ENCODE data around the gene STARD13.

STARD13 gene

DNA sequence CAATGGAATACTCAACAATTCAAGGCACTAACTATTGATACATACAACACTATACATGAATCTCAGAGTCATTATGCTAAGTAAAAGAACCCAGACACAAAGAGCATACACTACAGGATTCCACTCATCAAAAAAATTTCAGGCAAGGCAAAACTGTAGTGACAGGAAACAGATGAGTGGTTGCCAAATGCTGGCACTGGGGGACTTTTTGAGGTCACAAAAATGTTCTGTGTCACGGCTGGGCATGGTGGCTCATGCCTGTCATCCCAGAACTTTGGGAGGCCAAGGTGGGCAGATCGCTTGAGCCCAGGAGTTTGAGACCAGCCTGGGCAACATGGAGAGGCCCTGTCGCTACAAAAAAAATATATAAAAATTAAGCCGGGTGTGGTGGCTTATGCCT, 139.9 kb downstream of the STARD13 start:
- H3K4me3 ChIP-seq (ENCODE audit: low read length): no peak overlapping the region
- H3K27ac ChIP-seq (ENCODE audit: low read length): no peak overlapping the region
- no peak overlapping the region for H3K9ac ChIP-seq (ENCODE audit: low read length)
- H3K4me1 ChIP-seq (ENCODE audit: control insufficient read depth, low read depth, low read length): no peaks in the 10 kb centered on the region
- H3K9me3 ChIP-seq (ENCODE audit: control insufficient read depth, low read depth, low read length): no peaks in the 10 kb centered on the region
- H3K36me3 ChIP-seq (ENCODE audit: control insufficient read depth, low read depth, low read length): no peaks in the 10 kb centered on the region
- no peaks in the 10 kb centered on the region for H3K27me3 ChIP-seq (ENCODE audit: control insufficient read depth, insufficient read depth, low read length)

DNA sequence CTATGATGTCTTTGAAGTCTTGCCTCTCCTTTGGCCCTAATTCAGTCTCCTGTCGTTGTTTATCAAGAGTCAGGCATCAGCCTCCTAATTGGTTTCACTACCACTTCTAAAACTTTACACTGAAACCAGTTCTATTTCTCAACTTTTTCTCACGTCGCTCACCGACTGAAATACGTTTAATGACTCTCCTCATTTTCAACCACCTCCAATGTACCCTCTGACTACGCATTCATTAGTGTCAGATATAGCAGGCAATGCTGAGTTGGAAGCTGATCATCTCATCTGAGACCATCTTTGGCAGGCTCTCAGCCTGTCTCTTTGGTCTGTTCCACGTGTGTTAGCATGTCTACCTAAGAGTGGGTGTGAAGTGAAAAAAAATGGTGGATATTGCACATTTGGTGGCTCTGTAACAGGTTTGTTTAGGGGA, 141.2 kb downstream of the STARD13 start:
- Histone ChIP-seq H3K4me1 (ENCODE audit: control insufficient read depth, low read depth, low read length) (no peaks in the 10 kb centered on the region), H3K36me3 (ENCODE audit: control insufficient read depth, low read depth, low read length) (no peaks in the 10 kb centered on the region), H3K9ac (ENCODE audit: low read length) (no peak overlapping the region), H3K9me3 (ENCODE audit: control insufficient read depth, low read depth, low read length) (no peaks in the 10 kb centered on the region), H3K27me3 (ENCODE audit: control insufficient read depth, insufficient read depth, low read length) (no peaks in the 10 kb centered on the region), H3K4me3 (ENCODE audit: low read length) (no peak overlapping the region), H3K27ac (ENCODE audit: low read length) (no peak overlapping the region)

DNA sequence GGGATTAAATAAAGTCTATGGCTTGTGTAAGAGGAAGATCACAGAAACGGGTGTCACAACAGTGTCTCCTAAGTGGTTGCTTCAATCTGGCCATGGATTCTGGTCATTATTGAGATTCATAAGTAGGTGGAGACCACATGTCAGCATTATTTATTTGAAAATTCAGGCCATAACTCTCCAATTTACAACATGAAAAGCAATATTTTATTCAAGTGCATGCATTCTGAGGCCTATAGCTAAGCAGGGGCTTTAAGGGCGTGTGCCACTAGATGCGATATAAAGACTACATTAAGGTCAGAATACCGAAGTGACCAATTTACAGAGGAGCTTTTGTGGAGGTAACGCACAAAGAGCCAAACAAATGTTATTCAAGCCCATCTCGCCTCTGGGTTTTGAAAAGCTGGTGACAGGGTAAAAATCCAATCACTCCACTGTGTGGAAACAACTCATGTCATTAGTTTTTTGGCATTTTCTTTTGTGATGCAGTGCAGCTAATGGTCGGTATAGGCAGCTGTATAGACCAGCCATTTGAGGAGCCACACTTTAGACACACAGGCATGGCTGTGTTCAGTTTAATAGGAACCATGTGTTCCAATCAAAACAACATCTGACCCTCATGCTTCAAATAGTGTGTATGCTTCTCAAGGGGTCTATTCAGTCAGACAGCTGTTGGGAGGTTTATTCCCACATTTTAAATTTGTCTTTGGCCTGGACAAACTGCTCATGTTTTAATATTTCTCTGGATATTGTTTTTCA, 145.6 kb downstream of the STARD13 start:
- Histone ChIP-seq H3K27me3 (ENCODE audit: control insufficient read depth, insufficient read depth, low read length) (no peaks in the 10 kb centered on the region), H3K36me3 (ENCODE audit: control insufficient read depth, low read depth, low read length) (no peaks in the 10 kb centered on the region), H3K9ac (ENCODE audit: low read length) (no peak overlapping the region), H3K4me3 (ENCODE audit: low read length) (no peak overlapping the region), H3K27ac (ENCODE audit: low read length) (no peak overlapping the region), H3K4me1 (ENCODE audit: control insufficient read depth, low read depth, low read length) (no peaks in the 10 kb centered on the region), H3K9me3 (ENCODE audit: control insufficient read depth, low read depth, low read length) (no peaks in the 10 kb centered on the region)

DNA sequence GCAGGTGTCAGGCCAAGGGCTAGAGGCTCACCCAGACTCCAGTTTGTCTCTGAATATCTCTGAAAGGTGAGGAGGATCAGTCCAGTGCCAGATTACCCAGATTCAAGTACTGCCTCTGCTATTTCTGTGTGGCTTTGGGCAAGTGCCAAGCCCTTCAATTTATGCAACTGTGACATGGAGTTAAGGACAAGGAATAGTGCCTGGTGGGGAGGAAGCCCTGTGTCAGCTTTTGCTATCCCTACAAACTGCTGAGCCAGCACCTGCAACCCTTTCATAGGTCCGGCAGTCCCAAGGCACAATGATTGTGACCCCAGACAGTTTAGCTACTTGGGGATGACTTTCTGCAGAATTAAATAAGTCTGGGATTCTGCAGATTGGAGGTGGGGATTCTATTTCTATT, 146.4 kb downstream of the STARD13 start:
- H3K4me1 ChIP-seq (ENCODE audit: control insufficient read depth, low read depth, low read length): no peaks in the 10 kb centered on the region
- H3K27ac ChIP-seq (ENCODE audit: low read length): no peak overlapping the region
- H3K9me3 ChIP-seq (ENCODE audit: control insufficient read depth, low read depth, low read length): no peaks in the 10 kb centered on the region
- H3K4me3 ChIP-seq (ENCODE audit: low read length): no peak overlapping the region
- H3K27me3 ChIP-seq (ENCODE audit: control insufficient read depth, insufficient read depth, low read length): no peaks in the 10 kb centered on the region
- no peak overlapping the region for H3K9ac ChIP-seq (ENCODE audit: low read length)
- no peaks in the 10 kb centered on the region for H3K36me3 ChIP-seq (ENCODE audit: control insufficient read depth, low read depth, low read length)

DNA sequence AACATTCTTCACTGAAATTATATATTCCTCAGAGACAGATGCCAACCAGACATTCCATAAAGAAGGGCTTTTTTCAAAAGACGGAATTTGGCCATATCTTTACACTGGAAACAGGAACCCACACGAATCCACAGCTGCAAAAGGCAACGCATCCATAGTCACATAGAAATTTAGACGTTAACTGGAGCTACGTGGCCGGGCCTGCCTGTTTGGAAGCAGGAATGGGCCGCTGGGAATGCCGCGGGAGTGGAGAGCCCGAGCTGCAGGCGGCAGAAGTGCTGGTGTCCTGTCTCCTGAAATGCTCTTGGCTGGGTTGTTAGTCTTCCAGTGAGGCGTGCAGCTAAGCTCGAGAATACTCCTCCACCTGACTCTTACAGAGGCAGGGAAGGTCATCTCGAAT, 147.1 kb downstream of the STARD13 start:
- Histone ChIP-seq H3K4me1 (ENCODE audit: control insufficient read depth, low read depth, low read length) (no peaks in the 10 kb centered on the region), H3K27ac (ENCODE audit: low read length) (no peak overlapping the region), H3K4me3 (ENCODE audit: low read length) (no peak overlapping the region), H3K36me3 (ENCODE audit: control insufficient read depth, low read depth, low read length) (no peaks in the 10 kb centered on the region), H3K9ac (ENCODE audit: low read length) (no peak overlapping the region), H3K27me3 (ENCODE audit: control insufficient read depth, insufficient read depth, low read length) (no peaks in the 10 kb centered on the region), H3K9me3 (ENCODE audit: control insufficient read depth, low read depth, low read length) (no peaks in the 10 kb centered on the region)

DNA sequence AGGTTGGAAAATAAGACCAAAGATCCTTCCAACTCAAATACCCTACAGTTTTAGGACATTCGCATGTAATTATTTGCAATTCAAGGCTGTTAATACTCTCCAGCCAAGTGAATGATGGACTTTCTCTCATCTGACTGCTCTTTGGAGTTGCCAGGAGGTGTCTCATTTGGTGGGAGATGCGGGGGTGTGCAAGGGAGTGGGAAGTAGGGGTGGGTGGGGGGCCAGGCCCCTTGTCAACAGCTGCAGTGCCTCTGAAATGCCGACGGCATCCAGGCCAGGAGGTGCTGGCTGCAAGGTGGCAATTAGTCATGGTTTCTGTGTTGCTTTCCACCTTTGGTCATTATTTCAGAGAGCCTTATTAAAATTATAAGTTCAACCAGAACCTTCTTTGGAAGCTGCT, 147.8 kb downstream of the STARD13 start:
- Histone ChIP-seq H3K4me3 (ENCODE audit: low read length) (no peak overlapping the region), H3K36me3 (ENCODE audit: control insufficient read depth, low read depth, low read length) (no peaks in the 10 kb centered on the region), H3K4me1 (ENCODE audit: control insufficient read depth, low read depth, low read length) (no peaks in the 10 kb centered on the region), H3K27me3 (ENCODE audit: control insufficient read depth, insufficient read depth, low read length) (no peaks in the 10 kb centered on the region), H3K9ac (ENCODE audit: low read length) (no peak overlapping the region), H3K27ac (ENCODE audit: low read length) (no peak overlapping the region), H3K9me3 (ENCODE audit: control insufficient read depth, low read depth, low read length) (no peaks in the 10 kb centered on the region)

DNA sequence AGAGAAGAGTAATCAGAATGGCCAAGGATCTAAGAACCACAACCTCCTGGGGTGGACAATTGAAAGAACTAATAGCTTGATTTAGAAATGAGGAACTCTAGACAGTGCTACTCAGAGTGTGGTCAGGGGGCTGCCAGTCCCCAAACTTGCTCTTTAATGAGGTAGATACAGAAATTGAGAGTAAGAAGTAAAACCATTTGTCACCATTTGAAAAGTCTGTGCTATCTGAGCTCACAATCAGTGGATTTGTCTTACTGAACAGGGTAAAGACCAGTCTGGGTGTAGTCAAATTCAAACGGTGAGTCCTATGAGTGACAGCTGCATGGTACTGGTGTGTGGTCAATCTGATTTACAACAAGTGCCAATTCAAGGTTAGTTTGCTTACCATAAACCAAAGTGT, 150.5 kb downstream of the STARD13 start:
- Histone ChIP-seq H3K27me3 (ENCODE audit: control insufficient read depth, insufficient read depth, low read length) (no peaks in the 10 kb centered on the region), H3K9me3 (ENCODE audit: control insufficient read depth, low read depth, low read length) (no peaks in the 10 kb centered on the region), H3K4me3 (ENCODE audit: low read length) (no peak overlapping the region), H3K9ac (ENCODE audit: low read length) (no peak overlapping the region), H3K27ac (ENCODE audit: low read length) (no peak overlapping the region), H3K4me1 (ENCODE audit: control insufficient read depth, low read depth, low read length) (no peaks in the 10 kb centered on the region), H3K36me3 (ENCODE audit: control insufficient read depth, low read depth, low read length) (no peaks in the 10 kb centered on the region)

DNA sequence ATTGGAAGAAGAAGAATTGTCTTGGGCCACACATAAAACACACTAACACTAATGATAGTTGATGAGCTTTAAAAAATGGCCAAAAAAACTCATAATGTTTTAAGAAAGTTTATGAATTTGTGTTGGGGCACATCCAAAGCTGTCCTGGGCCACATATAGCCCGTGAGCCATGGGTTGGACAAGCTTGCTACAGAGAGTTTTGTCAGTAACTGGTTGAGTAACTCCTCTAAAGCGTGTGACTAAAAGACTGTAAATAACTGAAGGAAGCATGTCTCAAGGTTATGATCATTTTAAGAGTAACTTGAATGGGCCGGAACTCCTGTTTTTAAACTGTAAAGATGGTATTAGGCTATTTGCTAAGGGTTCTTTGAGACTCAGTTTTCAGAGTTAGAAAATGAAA, 151.3 kb downstream of the STARD13 start:
- no peaks in the 10 kb centered on the region for H3K27me3 ChIP-seq (ENCODE audit: control insufficient read depth, insufficient read depth, low read length)
- H3K4me1 ChIP-seq (ENCODE audit: control insufficient read depth, low read depth, low read length): no peaks in the 10 kb centered on the region
- no peak overlapping the region for H3K27ac ChIP-seq (ENCODE audit: low read length)
- no peaks in the 10 kb centered on the region for H3K9me3 ChIP-seq (ENCODE audit: control insufficient read depth, low read depth, low read length)
- no peak overlapping the region for H3K9ac ChIP-seq (ENCODE audit: low read length)
- no peak overlapping the region for H3K4me3 ChIP-seq (ENCODE audit: low read length)
- H3K36me3 ChIP-seq (ENCODE audit: control insufficient read depth, low read depth, low read length): no peaks in the 10 kb centered on the region

DNA sequence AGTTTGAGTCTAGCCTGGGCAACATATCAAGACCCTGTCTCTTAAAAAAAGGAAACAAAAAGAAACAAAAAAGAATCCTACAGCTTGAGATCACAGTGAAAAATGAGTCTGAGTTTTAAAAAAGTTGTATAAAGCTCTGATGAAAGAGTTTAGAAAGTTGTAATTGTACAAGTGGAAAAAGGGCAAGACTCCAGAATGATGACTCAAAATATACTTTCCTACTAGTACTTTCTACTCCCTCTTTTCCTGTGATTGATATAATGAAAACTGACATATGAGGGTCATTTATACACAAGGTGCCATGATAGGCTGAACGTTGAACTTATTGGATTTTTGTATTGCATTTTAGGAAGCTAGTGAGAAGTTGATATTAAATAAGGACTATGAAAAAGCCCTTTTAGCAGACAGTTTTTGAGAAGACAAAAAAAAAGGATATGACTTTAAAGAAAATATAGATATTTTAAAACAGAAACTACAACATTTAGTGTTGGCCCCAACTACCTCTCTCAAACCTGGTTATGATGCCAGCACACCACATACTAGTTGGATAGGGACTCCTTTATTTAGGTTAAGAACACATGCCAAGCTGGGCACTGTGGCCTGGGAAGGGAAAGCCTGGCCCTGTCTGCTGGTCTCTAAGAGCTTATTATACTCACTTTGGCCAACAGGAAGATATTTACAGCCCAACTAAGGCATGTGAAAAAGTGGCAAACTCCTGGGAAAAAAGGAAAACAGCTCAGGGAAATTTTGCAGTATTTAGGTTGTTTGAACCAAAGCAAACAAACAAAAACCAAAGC, 152.7 kb downstream of the STARD13 start:
- Histone ChIP-seq H3K9me3 (ENCODE audit: control insufficient read depth, low read depth, low read length) (no peaks in the 10 kb centered on the region), H3K4me1 (ENCODE audit: control insufficient read depth, low read depth, low read length) (no peaks in the 10 kb centered on the region), H3K9ac (ENCODE audit: low read length) (no peak overlapping the region), H3K27ac (ENCODE audit: low read length) (no peak overlapping the region), H3K36me3 (ENCODE audit: control insufficient read depth, low read depth, low read length) (no peaks in the 10 kb centered on the region), H3K4me3 (ENCODE audit: low read length) (no peak overlapping the region), H3K27me3 (ENCODE audit: control insufficient read depth, insufficient read depth, low read length) (no peaks in the 10 kb centered on the region)

DNA sequence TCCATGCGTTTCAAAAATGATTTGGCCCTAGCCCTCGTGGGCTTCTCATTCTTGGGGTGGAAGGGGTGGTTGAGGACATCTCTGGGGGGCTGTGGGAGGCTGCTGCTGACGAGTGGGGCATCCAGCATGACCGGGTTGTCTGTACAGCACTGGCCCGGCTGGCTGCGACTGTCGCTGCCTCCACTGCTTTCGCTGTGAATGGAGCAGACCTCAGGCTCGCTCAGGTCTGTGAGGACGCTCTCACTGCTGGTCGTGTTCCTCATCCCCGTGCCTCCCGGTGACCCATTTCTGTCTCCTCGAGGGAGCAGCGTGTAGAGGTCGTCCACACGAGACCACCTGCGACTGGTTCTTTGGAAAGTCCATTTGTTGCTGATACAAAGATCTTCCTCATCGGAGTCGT, 155.7 kb downstream of the STARD13 start:
- H3K27me3 ChIP-seq (ENCODE audit: control insufficient read depth, insufficient read depth, low read length): no peaks in the 10 kb centered on the region
- H3K9me3 ChIP-seq (ENCODE audit: control insufficient read depth, low read depth, low read length): no peaks in the 10 kb centered on the region
- H3K36me3 ChIP-seq (ENCODE audit: control insufficient read depth, low read depth, low read length): no peaks in the 10 kb centered on the region
- no peak overlapping the region for H3K27ac ChIP-seq (ENCODE audit: low read length)
- no peak overlapping the region for H3K9ac ChIP-seq (ENCODE audit: low read length)
- H3K4me1 ChIP-seq (ENCODE audit: control insufficient read depth, low read depth, low read length): peaks cover 13% of the 10 kb centered on the region
- no peak overlapping the region for H3K4me3 ChIP-seq (ENCODE audit: low read length)

DNA sequence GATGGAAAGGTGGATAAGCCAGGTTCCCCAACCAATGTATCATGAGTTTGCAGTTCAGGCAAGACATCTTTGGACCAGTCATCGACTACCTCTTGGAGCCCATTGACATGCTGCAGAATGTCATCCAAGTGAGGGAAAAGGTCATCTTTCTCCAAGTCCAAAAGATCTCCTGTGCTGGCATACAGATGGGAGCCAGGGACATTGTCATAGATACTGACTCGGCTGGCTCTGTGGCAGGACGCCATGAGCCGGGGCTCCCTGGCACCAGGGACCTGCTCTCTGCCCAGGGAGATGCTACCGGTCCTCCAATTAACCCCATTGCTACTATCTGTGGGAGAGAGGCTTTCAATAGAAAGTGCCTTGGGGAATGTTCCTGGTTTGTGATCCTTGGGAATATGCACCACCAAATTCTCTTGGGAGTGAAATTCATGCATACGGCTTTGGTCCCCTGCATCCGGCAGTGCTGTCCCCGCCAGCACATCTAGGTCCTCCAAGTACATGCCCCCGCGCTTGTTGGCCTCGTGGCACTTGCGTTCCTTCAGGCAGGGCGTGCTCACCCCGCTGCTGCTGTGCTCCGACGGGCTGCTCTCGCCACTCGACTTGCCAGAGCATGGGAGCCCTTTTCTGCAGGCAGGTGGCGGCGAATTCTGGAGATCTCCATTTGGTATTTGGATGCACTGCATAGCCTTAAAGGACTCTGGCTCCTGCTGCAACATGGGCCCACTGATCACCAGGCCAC, 156.3 kb downstream of the STARD13 start:
- H3K4me1 ChIP-seq (ENCODE audit: control insufficient read depth, low read depth, low read length): peaks cover 16% of the 10 kb centered on the region
- no peaks in the 10 kb centered on the region for H3K27me3 ChIP-seq (ENCODE audit: control insufficient read depth, insufficient read depth, low read length)
- no peaks in the 10 kb centered on the region for H3K36me3 ChIP-seq (ENCODE audit: control insufficient read depth, low read depth, low read length)
- no peak overlapping the region for H3K27ac ChIP-seq (ENCODE audit: low read length)
- no peaks in the 10 kb centered on the region for H3K9me3 ChIP-seq (ENCODE audit: control insufficient read depth, low read depth, low read length)
- H3K4me3 ChIP-seq (ENCODE audit: low read length): no peak overlapping the region
- H3K9ac ChIP-seq (ENCODE audit: low read length): no peak overlapping the region

All from iPS-18a (cell line).